Lung (tissue), 12 donors: ENCODE measurements around the gene STK4. TPM values are rescaled to one million over a fixed set of nuclear protein-coding genes. Genes with fewer than 3 reads are reported as not detected.

Experiments
- ATAC-seq: fragments of 200-7000 bp; cut with Tn5 transposase; one replicate; pipeline ENCODE4 v1.9.1; 2020; ENCODE audit warnings: moderate number of reproducible peaks; ENCODE audit not compliant: insufficient read depth, low FRiP score
- DNase-seq, 3 donors: peaks; one replicate each; pipeline ENCODE4 v3.0.0-alpha.2; 2013 to 2017
- H3K27ac ChIP-seq, 2 donors: one replicate each; pipeline ENCODE4 v1.5.1; 2013; ENCODE audit warnings: mild to moderate bottlenecking in 2 of 2, moderate library complexity in 2 of 2, control low read depth in 1 of 2, inconsistent platforms in 1 of 2, low read depth in 1 of 2, low read length in 1 of 2
- H3K27me3 ChIP-seq, 3 donors: one replicate each; pipeline ENCODE4 v1.5.1; 2013; ENCODE audit warnings: low read length in 2 of 3; ENCODE audit not compliant: control insufficient read depth in 3 of 3, insufficient read depth in 3 of 3
- H3K36me3 ChIP-seq, 4 donors: one replicate each; pipeline ENCODE4 v1.5.1; 2013; ENCODE audit warnings: low read length in 4 of 4, mild to moderate bottlenecking in 1 of 4, moderate library complexity in 1 of 4; ENCODE audit not compliant: control insufficient read depth in 4 of 4, insufficient read depth in 4 of 4
- H3K4me1 ChIP-seq, 5 donors: one replicate each; pipeline ENCODE4 v1.5.1; 2013; ENCODE audit warnings: low read length in 5 of 5, mild to moderate bottlenecking in 2 of 5, moderate library complexity in 1 of 5; ENCODE audit not compliant: control insufficient read depth in 5 of 5, insufficient read depth in 5 of 5
- H3K4me3 ChIP-seq: one replicate; pipeline ENCODE4 v1.5.1; 2013; ENCODE audit warnings: mild to moderate bottlenecking, control low read depth, moderate library complexity
- H3K9ac ChIP-seq, 2 donors: one replicate each; pipeline ENCODE4 v1.5.1; 2013; ENCODE audit warnings: low read length in 2 of 2, control low read depth in 1 of 2; ENCODE audit not compliant: insufficient read depth in 1 of 2
- H3K9me3 ChIP-seq, 4 donors: one replicate each; pipeline ENCODE4 v1.5.1; 2013; ENCODE audit warnings: low read length in 3 of 4, mild to moderate bottlenecking in 1 of 4, moderate library complexity in 1 of 4; ENCODE audit not compliant: control insufficient read depth in 4 of 4, insufficient read depth in 3 of 4
- WGBS, 2 donors: extraction: QIAGEN DNeasy Blood & Tissue Kit; methylation state at CpG; one replicate each; pipeline ENCODE4 v1.1.7; 2013; 5-methylcytosine and 5-hydroxymethylcytosine counted together
- polyA plus RNA-seq, 2 donors: library from polyadenylated mRNA; stranded (reverse); fragments of 200-250 nt; gene quantifications; one replicate each; pipeline ENCODE4 v1.2.1, GENCODE V29; 2013
- total RNA-seq, 2 donors: library from RNA; depleted of rRNA in 1 of 2; stranded (reverse); fragments of >200 nt in 1 of 2; gene quantifications; one replicate each; pipeline ENCODE4 v1.2.1, GENCODE V29; 2014 to 2021
- TF ChIP-seq, protein P1 (sequence below): IDR thresholded peaks from 2 replicates; pipeline ENCODE4 v1.5.1; 2012; ENCODE audit warnings: mild to moderate bottlenecking; ENCODE audit errors: control extremely low read depth, extremely low read depth
- donor health status: control.
- donor health status: control.
- donor health status: Bipolar disorder and iron deficiency.
- donor health status: healthy.
- donor health status: DM: yes; HTN: yes; CAD: no.

STK4 gene
- total and polyA plus RNA-seq, 4 donors = 11.8 to 70.9 (median 28.1) TPM

DNA sequence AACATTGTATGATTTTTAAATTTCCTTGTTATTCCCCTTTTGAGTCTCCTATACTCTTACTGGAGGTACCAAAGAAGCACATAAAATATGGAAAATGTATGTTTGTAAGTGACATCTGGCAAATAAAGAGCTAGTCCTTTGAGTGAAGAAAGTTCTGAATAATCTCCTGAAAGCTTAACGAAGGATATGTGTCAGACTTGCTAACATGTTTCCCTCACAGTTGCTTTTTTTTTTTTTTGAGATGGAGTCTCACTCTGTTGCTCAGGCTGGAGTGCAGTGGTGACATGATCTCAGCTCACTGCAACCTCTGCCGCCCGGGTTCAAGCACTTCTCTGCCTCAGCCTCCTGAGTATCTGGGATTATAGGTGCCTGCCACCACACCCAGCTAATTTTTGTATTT lies 63.6 kb downstream of the STK4 start:
- DNase-seq = no peak
- WGBS, 2 donors = 96 to 98% methylated on average over 3 of the region's 3 CpGs
- Histone ChIP-seq H3K4me3 (no peak overlapping the region), H3K27me3 (no peaks in the 10 kb centered on the region), H3K9ac (no peak overlapping the region), H3K36me3 (peaks cover 6 to 21% (median 7%) of the 10 kb centered on the region in 4 donors), H3K4me1 (no peaks in the 10 kb centered on the region), H3K27ac (no peak overlapping the region), H3K9me3 (no peaks in the 10 kb centered on the region)
- ATAC-seq = no peak
- TF ChIP-seq, protein P1, sequence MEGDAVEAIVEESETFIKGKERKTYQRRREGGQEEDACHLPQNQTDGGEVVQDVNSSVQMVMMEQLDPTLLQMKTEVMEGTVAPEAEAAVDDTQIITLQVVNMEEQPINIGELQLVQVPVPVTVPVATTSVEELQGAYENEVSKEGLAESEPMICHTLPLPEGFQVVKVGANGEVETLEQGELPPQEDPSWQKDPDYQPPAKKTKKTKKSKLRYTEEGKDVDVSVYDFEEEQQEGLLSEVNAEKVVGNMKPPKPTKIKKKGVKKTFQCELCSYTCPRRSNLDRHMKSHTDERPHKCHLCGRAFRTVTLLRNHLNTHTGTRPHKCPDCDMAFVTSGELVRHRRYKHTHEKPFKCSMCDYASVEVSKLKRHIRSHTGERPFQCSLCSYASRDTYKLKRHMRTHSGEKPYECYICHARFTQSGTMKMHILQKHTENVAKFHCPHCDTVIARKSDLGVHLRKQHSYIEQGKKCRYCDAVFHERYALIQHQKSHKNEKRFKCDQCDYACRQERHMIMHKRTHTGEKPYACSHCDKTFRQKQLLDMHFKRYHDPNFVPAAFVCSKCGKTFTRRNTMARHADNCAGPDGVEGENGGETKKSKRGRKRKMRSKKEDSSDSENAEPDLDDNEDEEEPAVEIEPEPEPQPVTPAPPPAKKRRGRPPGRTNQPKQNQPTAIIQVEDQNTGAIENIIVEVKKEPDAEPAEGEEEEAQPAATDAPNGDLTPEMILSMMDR = no peak

DNA sequence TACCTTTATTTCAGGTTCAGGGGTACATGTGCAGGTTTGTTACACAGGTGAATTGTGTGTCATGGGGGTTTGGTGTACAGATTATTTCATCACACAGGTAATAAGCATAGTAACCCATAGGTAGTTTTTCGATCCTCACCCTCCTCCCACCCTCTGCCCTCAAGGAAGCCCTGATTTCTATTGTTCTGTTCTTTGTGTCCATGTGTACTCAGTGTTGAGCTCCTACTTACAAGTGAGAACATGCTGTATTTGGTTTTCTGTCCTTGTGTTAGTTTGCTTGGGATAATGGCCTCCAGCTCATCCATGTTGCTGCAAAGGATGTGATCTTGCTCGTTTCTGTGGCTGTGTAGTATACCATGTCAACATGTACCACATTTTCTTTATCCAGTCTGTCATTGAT lies 66.0 kb downstream of the STK4 start:
- H3K27ac ChIP-seq = no peak overlapping the region
- TF ChIP-seq, protein P1 = no peak
- WGBS, 2 donors = 86 to 89% methylated on average over 2 of the region's 2 CpGs
- no peak overlapping the region for H3K4me3 ChIP-seq
- no peaks in the 10 kb centered on the region for H3K9me3 ChIP-seq
- peaks cover 0 to 7% (median 3%) of the 10 kb centered on the region in 4 donors for H3K36me3 ChIP-seq
- DNase-seq = no peak
- no peaks in the 10 kb centered on the region for H3K27me3 ChIP-seq
- peaks cover 0 to 6% (median 2%) of the 10 kb centered on the region in 5 donors for H3K4me1 ChIP-seq
- no peak overlapping the region for H3K9ac ChIP-seq
- no peak for ATAC-seq

DNA sequence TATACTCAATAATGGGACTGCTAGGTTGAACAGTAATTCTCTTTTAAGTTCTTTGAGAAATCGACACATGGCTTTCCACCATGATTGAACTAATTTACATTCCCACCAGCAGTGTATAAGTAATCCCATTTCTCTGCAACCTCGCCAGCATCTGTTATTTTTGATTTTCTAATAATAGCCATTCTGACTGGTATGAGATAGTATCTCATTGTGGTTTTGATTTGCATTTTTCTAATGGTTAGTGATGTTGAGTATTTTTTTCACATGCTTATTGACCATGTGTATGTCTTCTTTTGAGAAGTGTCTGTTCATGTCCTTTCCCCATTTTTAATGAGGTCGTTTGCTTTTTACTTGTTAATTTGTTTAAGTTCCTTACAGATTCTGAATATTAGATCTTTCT lies 66.5 kb downstream of the STK4 start:
- 89 to 92% methylated on average over 3 of the region's 3 CpGs for WGBS, 2 donors
- Histone ChIP-seq H3K4me3 (no peak overlapping the region), H3K27ac (no peak overlapping the region), H3K27me3 (no peaks in the 10 kb centered on the region), H3K36me3 (peaks cover 0 to 7% (median 3%) of the 10 kb centered on the region in 4 donors), H3K9ac (no peak overlapping the region), H3K4me1 (peaks cover 0 to 8% (median 2%) of the 10 kb centered on the region in 5 donors), H3K9me3 (no peaks in the 10 kb centered on the region)
- DNase-seq (no peak), ATAC-seq (no peak)
- TF ChIP-seq, protein P1 = no peak

DNA sequence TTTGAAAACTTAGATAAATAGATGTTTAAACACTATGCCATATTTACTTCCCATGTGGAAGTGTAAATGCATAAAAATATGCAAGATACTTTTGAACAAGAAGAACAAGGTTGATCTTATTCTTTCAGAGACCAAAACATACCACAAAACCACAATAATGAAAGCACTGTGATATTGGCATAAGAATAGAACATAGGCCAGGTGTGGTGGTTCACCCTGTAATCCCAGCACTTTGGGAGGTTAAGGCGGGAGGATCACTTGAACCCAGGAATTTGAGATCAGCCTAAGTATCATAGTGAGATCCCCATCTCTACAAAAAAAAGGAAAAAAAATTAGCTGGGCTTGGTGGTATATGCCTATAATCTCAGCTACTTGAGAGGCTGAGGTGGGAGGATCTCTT lies 68.1 kb downstream of the STK4 start:
- Histone ChIP-seq H3K36me3 (peaks cover 0 to 7% (median 1%) of the 10 kb centered on the region in 4 donors), H3K4me3 (no peak overlapping the region)
- ATAC-seq = no peak

More for the DNA sequence above, 68.1 kb downstream of the STK4 start:
- no peaks in the 10 kb centered on the region for H3K27me3 ChIP-seq
- no peak for DNase-seq
- H3K4me1 ChIP-seq = peaks cover 0 to 12% (median 2%) of the 10 kb centered on the region in 5 donors
- H3K9me3 ChIP-seq = no peaks in the 10 kb centered on the region
- 92 to 96% methylated on average over 1 of the region's 1 CpG for WGBS, 2 donors
- TF ChIP-seq, protein P1 = no peak
- H3K27ac ChIP-seq = no peak overlapping the region
- H3K9ac ChIP-seq = no peak overlapping the region
